Endothelial cell of umbilical vein (primary cell): ENCODE results near the gene LAPTM4A. TPM values are rescaled to one million over a fixed set of nuclear protein-coding genes. Genes with fewer than 3 reads are reported as not detected.

ENCODE experiments used
- BruUV-seq: library from RNA; stranded (reverse); fragments of 400-500 nt; replicated peaks from 2 replicates; lab custom pipeline; 2021; lab: Mats Ljungman, UMichigan
- CTCF ChIA-PET: fragments of 300-600, 350-600 bp; sonication (Branson Sonifier 250); formaldehyde crosslinking; loops from one replicate; lab custom pipeline; 2021; ENCODE audit warnings: antibody characterized with exemption, inconsistent platforms; lab: Charles Lee
- POLR2A ChIA-PET: fragments of 300-600, 350-600 bp; sonication (Branson Sonifier 250); formaldehyde crosslinking; loops from one replicate; lab custom pipeline; 2021; ENCODE audit warnings: antibody characterized with exemption, inconsistent platforms; lab: Charles Lee
- DNase-seq: peaks from one replicate; pipeline ENCODE4 v3.0.0-alpha.2; 2011; ENCODE audit warnings: low read depth, low spot score
- FAIRE-seq: peaks from 2 replicates; lab custom pipeline; 2011; peaks lifted over from hg19 to GRCh38; lab: Jason Lieb, UNC
- H2AFZ ChIP-seq: 2 replicates; pipeline ENCODE4 v1.6.0; 2012; ENCODE audit warnings: low read depth, low read length, control low read depth, inconsistent platforms
- H3K27ac ChIP-seq: 2 replicates; pipeline ENCODE4 v1.5.1; 2011; ENCODE audit warnings: low read depth, mild to moderate bottlenecking, control low read depth, low read length, moderate library complexity; ENCODE audit not compliant: insufficient read depth
- H3K27me3 ChIP-seq, 2 experiments: 2 replicates each; pipeline versions ENCODE4 v1.6.0 to v1.6.1; 2011; ENCODE audit warnings: low read length in 2 of 2, mixed read lengths in 1 of 2; ENCODE audit not compliant: control insufficient read depth in 2 of 2, insufficient read depth in 2 of 2
- H3K36me3 ChIP-seq, 2 experiments: 2 replicates in 1 of 2; 3 replicates in 1 of 2; pipeline ENCODE4 v1.5.1; 2011; ENCODE audit warnings: low read length in 2 of 2, mild to moderate bottlenecking in 1 of 2, moderate library complexity in 1 of 2; ENCODE audit not compliant: control insufficient read depth in 2 of 2, insufficient read depth in 2 of 2; ENCODE audit errors: extremely low read depth in 1 of 2
- H3K4me1 ChIP-seq: 3 replicates; pipeline ENCODE4 v1.5.1; 2011; ENCODE audit warnings: mild to moderate bottlenecking, low read length; ENCODE audit not compliant: control insufficient read depth, insufficient read depth; ENCODE audit errors: extremely low read depth
- H3K4me2 ChIP-seq: 2 replicates; pipeline ENCODE4 v1.6.1; 2011; ENCODE audit warnings: low read length, control low read depth, mixed read lengths; ENCODE audit not compliant: insufficient read depth
- H3K4me3 ChIP-seq, 3 experiments: fragments of 200-600 bp in 1 of 3; sonication (generic), shearing (Covaris generic) in 1 of 3; replicated peaks in 1 of 3; 2 replicates each; pipeline ENCODE4 v1.5.1; 2011 to 2016; ENCODE audit warnings: control low read depth in 3 of 3, low read length in 3 of 3, mild to moderate bottlenecking in 2 of 3, inconsistent platforms in 1 of 3, low read depth in 1 of 3, moderate library complexity in 1 of 3; ENCODE audit not compliant: insufficient read depth in 1 of 3
- H3K79me2 ChIP-seq: 2 replicates; pipeline ENCODE4 v1.6.0; 2012; ENCODE audit warnings: low read length, inconsistent platforms; ENCODE audit not compliant: control insufficient read depth, insufficient read depth
- H3K9ac ChIP-seq: replicated peaks from 2 replicates; pipeline ENCODE3; 2011; ENCODE audit warnings: low read length, control low read depth; ENCODE audit not compliant: insufficient read depth; ENCODE audit errors: extremely low read depth
- H3K9me1 ChIP-seq: replicated peaks from 3 replicates; pipeline ENCODE4 v1.6.0; 2011; ENCODE audit warnings: mild to moderate bottlenecking, low read length; ENCODE audit not compliant: control insufficient read depth, insufficient read depth; ENCODE audit errors: extremely low read depth
- H3K9me3 ChIP-seq: replicated peaks from 2 replicates; pipeline ENCODE4 v1.5.1; 2012; ENCODE audit warnings: low read length, inconsistent platforms; ENCODE audit not compliant: control insufficient read depth, insufficient read depth
- H4K20me1 ChIP-seq: replicated peaks from 2 replicates; pipeline ENCODE3; 2011; ENCODE audit warnings: mild to moderate bottlenecking, low read length; ENCODE audit not compliant: control insufficient read depth, insufficient read depth; ENCODE audit errors: extremely low read depth
- CTCF ChIP-seq, 2 donors: IDR thresholded peaks; 1 replicate in 1 of 2; 2 replicates in 1 of 2; pipeline ENCODE4 v1.5.1; 2011; ENCODE audit warnings: low read length in 2 of 2, mild to moderate bottlenecking in 2 of 2, moderate library complexity in 2 of 2, control low read depth in 1 of 2, inconsistent platforms in 1 of 2, low read depth in 1 of 2; ENCODE audit not compliant: insufficient read depth in 1 of 2; ENCODE audit errors: extremely low read depth in 1 of 2
- EZH2 ChIP-seq: IDR thresholded peaks from 2 replicates; pipeline ENCODE4 v1.6.1; 2012; ENCODE audit warnings: borderline replicate concordance, low read depth, mild to moderate bottlenecking, moderate library complexity, low read length, inconsistent platforms; ENCODE audit not compliant: severe bottlenecking
- FOS ChIP-seq: IDR thresholded peaks from 2 replicates; pipeline ENCODE4 v1.6.1; 2011; ENCODE audit warnings: mild to moderate bottlenecking, low read length, moderate library complexity, borderline replicate concordance; ENCODE audit not compliant: insufficient read depth
- GATA2 ChIP-seq: IDR thresholded peaks from 2 replicates; pipeline ENCODE4 v1.7.0; 2011; ENCODE audit warnings: low read depth, mild to moderate bottlenecking, moderate library complexity, mixed read lengths, low read length; ENCODE audit not compliant: insufficient read length, insufficient read depth
- JUN ChIP-seq: IDR thresholded peaks from 2 replicates; pipeline ENCODE4 v1.6.1; 2011; ENCODE audit warnings: borderline replicate concordance, low read depth; ENCODE audit not compliant: insufficient read length, insufficient read depth
- MAX ChIP-seq: IDR thresholded peaks from 2 replicates; pipeline ENCODE4 v1.6.1; 2011; ENCODE audit not compliant: insufficient read depth, insufficient read length
- POLR2A ChIP-seq: IDR thresholded peaks from 2 replicates; pipeline ENCODE4 v1.6.1; 2012; ENCODE audit warnings: low read depth, mild to moderate bottlenecking, control low read depth, low read length
- dilution Hi-C: fragments of 300-500 bp; cut with MboI; formaldehyde crosslinking; loops from one replicate; pipeline ENCODE4 v1.15.0; 2019; ENCODE audit warnings: low sequenced_read_pairs; ENCODE audit not compliant: extremely low pct_ligation_motif_present
- intact Hi-C: fragments of 100-400 bp; cut with micrococcal nuclease; formaldehyde crosslinking; loops from one replicate; pipeline ENCODE4 v1.10.0; 2022
- polyA plus RNA-seq, 4 experiments: library from polyadenylated mRNA; depleted of rRNA in 3 of 4; stranded (reverse) in 3 of 4; unstranded in 1 of 4; fragments of >200 nt; gene quantifications; 2 replicates each; pipeline versions ENCODE4 v1.2.1 to v1.2.3, GENCODE V29; 2011 to 2012; ENCODE audit warnings: missing spikeins in 1 of 4
- total RNA-seq: library from RNA; stranded (reverse); gene quantifications from 2 replicates; pipeline ENCODE4 v1.2.3, GENCODE V29; 2021

The LAPTM4A gene
- total and polyA plus RNA-seq, 2 donors (not counting 3 experiments of a cell fraction or from before 2014, with no cell fraction given): 155 to 427 TPM

- Histone ChIP-seq H3K4me1 (no peaks in the 10 kb centered on the region), H3K27me3 (no peaks in the 10 kb centered on the region), H3K9me3 (no peaks in the 10 kb centered on the region), H3K4me2 (no peak overlapping the region), H4K20me1 (no peaks in the 10 kb centered on the region), H3K9me1 (no peaks in the 10 kb centered on the region), H3K27ac (no peak overlapping the region), H3K9ac (no peak overlapping the region), H3K36me3 (no peaks in the 10 kb centered on the region), H3K79me2 (no peaks in the 10 kb centered on the region), H2AFZ (no peak overlapping the region), H3K4me3 (no peak overlapping the region)
- peak; percentile 12 for TF ChIP-seq FOS
- TF ChIP-seq POLR2A: no peak
- no peak for TF ChIP-seq MAX
- TF ChIP-seq EZH2: no peak
- no peak for TF ChIP-seq GATA2
- no peak for TF ChIP-seq CTCF (IDR thresholded peaks at IDR 0.05; ENCODE audit: extremely low read depth in 1 of 2, insufficient read depth in 1 of 2, low read depth in 1 of 2, low read length in 2 of 2)
- TF ChIP-seq JUN: no peak
- FAIRE-seq: no peak
- POLR2A ChIA-PET: no interaction called here
- CTCF ChIA-PET: interaction anchor here (0.8 to 8.7 kb wide), 18 partner anchors 9 to 231 kb away, joined by 3 to 259 read pairs (median 6); partner anchors contain the start of genes LAPTM4A and MATN3
- dilution Hi-C loops (no loop called here), intact Hi-C loops (loop anchor here (10.0 kb wide), 1 partner anchor 330 kb away; no protein-coding TSS in a partner anchor)
- DNase-seq: no peak
- BruUV-seq: no TSS peak
Measured at GRCh38 chr2:20094955-20095354, 43.5 kb upstream of the LAPTM4A start.
